Astrocyte (in vitro differentiated cells and primary cell): ENCODE data around the gene VPS39.

Experiments
- CTCF ChIP-seq: IDR thresholded peaks from 2 replicates; pipeline ENCODE4 v1.5.1; 2011; ENCODE audit warnings: low read depth, mild to moderate bottlenecking, inconsistent platforms, low read length, moderate library complexity; ENCODE audit not compliant: insufficient read depth
- EZH2 ChIP-seq: IDR thresholded peaks from 2 replicates; pipeline ENCODE4 v1.6.1; 2012; ENCODE audit warnings: mild to moderate bottlenecking, low read length, inconsistent platforms; ENCODE audit not compliant: insufficient read depth

DNA sequence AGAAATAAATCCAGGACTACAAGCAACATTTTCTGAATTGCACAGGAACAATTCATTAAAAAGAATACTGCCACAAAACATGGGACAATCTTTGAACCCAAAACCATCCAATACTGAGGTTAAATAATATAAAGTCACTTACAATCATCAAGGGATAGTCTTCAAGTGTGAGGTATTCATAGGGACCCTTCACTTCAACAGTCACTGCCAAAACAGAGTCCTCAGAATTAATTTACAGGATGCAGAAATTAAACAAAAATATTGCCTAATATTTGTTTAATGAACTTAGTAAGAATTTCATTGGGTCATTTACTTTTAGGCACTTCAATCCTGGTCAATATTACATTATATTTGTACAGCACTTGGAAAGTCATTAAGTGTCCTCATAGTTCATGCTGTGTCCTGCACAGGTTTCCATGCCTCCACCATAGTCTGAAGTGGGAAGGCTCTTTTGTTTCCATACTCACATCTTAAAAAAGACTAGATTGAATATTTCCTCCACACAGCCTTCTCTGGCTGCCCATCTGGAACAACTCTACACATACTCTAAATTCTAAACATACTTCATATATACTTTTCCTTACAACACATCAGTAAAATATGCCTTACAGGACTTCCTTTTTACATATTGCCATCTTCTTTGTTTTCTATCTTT lies 31.6 kb upstream of the VPS39 start:
- TF ChIP-seq EZH2 (no peak), CTCF (no peak)
